Mesenteric fat pad (tissue), 1 donor: Measurements from ENCODE around the gene PTPRS. TPM values are rescaled to one million over a fixed set of nuclear protein-coding genes. Genes with fewer than 3 reads are reported as not detected.

Experiments
- DNase-seq: peaks from one replicate; pipeline ENCODE4 v3.0.0-alpha.2; 2020; ENCODE audit warnings: low spot score
- total RNA-seq: library from RNA; stranded (reverse); fragmentation: NEBNext Ultra II Directional; extraction: Animal tissue kit (Norgen Biotek cat#: 25700); gene quantifications from one replicate; pipeline ENCODE4 v1.2.1, GENCODE V29; 2021
- donor health status: DM: yes; HTN: yes; CAD: no.

The PTPRS gene
- total RNA-seq, 1 donor from 2014 or later: 417 TPM

DNA sequence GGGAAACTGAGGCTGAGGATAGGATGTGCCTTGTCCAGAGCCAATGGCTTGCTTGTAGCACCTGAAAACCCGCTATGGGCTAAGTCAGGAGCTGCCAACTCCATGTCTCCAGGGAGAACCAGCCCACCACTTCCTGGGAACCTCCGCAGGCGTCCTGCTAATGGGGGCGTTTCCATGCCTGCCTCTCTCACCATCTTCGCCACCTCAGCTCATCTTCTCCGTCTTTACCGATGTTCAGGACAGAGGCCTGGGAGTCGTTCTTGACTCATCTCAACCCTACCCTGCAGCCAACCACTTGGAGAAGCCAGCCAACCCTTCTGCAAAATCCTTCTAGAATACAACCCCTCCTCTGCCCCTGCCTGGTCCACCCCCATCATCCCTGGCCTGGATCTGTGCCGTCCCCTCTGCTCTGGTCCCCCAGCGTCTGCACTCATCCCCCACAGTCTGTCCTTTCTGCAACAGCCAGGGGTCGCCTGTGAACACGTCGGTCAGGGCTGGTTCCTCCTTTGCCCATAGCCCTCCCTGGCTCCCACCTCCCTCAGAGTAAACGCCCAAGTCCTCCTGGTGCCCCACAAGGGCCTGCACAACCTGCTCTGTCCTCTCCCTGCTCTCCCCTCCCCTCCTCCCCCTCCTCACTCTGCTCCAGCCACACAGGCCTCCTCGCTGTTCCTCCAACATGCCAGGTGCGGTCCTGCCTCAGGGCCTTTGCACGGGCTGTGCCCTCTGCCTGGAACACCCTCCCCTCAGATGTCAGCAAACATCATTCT, 31.0 kb downstream of the PTPRS start:
- no peak for DNase-seq

DNA sequence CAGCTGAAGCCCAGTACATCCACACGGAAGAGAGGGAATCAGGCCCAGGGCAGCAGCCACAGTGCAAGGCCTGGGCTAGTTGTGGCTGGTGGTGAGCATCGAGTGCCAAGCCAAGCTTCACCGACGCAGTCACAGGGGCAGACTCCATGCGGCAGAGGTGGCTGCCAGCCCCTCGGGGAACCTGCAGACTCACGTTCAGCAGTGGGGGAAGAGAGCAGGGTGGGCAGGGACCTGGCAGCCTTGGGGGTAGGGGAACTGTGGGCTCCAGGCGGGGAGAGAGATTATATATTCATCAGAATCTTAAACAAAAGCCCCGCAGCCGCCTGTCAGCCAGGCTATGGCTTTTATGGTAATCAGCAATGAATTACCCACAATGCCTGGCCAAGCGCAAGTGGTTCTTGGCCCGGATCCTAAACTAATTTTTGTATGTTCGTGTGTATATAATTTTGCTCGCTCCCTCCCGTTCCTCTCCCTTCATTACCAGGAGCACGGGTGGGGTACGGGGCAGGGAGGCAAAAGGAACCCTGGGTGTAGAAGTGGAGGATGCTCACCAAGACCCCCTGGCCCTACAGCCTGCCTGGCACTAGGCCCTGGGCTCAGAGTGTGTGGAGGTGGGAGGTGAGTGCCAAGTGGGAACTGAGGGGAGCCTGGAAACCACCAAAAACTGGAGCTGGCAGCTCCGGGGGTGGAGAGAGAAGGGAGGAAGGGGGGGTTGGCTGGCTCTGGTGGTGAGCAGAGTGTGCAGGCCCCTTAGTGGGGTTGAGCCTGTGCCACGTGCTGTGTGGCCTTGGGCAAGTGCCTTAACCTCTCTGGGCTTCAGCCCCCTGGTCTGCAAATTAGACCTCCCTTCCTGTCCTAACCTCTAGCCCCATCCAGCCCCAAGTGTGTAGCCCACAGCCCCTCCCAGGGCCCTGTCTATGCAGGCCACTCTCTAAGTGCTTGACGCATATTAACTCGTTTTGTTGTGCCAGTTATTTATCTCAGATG, 31.9 kb downstream of the PTPRS start:
- no peak for DNase-seq

DNA sequence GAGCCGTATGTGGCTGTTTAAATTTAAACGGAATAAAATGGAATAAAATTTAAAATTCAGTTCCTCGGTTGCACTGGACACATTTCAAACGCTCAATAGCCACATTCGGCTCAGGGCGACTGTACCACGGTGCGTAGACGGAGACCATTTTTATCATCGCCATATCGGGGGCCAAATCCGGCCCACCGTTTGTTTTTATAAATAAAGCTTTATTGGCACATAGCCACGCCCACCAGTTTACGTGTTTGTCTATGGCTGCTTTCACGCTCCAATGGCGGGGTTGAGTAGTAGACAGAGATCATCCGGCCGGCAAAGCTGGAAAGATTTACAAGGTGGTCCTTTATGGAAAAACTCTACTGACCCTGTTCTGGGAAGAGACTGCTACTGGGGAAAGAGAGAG, 33.0 kb downstream of the PTPRS start:
- DNase-seq: no peak

DNA sequence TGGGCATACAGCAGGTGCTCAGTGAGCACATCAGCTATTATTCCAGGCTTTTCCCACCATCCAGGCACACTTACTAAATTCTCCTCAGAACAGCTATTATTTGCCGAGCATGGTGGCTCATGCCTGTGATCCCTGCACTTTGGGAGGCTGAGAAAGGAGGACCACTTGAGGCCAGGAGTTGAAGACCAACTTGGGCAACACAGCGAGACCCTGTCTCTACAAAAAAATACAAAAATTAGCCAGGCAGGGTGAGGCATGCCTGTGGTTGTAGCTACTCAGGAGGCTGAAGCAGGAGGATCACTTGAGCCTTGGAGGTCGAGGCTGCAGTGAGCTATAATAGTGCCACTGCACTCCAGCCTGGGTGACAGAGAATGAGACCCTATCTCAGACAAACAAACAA, 35.4 kb downstream of the PTPRS start:
- DNase-seq: no peak

DNA sequence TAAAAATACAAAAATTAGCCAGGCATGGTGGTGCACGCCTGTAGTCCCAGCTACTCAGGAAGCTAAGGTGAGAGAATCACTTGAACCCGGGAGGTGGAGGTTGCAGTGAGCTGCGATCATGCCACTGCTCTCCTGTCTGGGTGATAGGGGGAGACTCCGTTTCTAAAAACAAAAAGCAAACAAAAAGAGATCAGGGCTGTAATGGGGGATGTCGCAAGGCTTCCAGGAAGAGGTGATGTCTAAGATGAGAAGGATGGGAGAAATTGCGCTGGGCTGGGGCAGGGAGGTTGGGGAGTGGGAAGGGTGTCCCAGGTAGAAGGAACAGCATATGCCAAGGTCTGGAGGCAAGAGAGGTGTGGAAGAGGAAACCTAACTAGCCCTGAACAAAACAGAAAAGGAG, 36.1 kb downstream of the PTPRS start:
- no peak for DNase-seq

DNA sequence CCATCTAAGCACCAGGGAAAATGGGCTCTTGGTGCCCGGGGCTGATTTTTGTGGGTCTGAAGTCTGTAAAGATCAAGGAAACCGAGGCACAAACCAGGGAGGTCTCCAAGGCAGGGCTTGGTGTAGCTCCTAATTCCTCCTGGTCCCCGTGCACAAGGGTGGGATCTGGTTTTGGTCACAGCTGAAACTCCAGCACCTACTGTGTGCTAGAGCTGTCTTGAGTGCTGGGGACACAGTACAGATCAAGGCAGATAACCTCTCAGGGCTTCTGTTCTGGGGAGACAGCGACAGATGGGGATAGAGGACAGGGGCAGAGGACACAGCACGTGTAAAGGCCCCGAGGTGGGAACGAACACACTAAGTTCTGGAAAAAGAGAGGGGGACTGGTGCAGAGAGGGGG, 37.4 kb downstream of the PTPRS start:
- DNase-seq: no peak

DNA sequence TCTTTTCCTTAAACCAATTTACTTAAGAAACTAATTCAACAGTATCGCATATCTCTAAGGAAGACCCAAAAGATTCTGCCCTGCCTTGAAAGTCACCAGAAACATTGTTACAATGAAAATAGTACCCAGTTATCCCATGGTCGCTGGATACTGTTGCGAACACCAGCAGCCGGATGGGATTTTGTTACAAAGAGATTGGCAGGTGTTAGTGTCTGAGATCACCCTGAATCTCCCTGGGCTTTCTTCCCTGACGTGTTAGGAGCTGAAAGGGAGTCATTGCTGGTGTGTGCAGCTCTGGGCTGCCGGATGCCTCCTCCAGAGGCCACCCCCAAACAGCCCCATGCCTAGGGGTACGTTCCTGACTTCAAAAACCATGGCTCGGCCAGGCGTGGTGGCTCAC, 38.2 kb downstream of the PTPRS start:
- no peak for DNase-seq

DNA sequence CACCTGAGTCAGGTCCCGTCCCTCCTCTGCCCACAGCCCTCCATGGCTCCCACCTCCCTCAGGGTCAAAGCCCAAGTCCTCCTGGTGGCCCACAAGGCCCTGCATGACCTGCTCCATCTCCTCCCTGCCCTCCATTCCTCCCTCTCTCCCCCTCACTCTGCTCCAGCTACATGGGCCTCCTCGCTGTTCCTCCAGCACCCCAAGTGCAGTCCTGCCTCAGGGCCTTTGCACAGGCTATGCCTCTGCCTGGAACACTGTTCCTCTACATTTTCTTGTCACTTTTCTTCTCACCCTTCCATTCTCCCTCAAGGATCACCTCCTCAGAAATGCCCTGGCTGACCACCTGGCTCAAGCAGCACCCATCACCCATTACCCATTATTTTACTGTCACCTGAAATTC, 41.5 kb downstream of the PTPRS start:
- DNase-seq: no peak

DNA sequence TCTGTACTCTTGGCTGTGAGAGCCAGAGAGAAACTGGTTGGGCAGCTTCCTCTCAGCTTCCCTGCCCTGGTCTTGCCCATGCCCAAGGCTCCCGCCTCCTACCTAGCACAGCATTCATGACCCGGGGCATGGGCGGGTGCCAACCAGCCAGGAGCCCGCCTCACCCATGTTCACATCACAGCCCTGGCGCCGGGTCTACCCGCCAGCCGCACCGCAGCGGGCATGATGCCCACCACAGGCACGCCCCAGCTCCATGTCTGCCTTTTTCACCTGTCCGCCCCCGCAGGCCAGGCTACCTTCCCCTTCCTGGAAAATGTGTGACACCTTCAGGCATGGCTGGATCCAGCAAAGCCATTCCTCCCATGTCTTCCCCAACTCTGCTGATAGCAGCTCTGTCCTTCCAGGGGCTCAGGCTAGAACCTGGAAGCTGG, 42.1 kb downstream of the PTPRS start:
- DNase-seq: no peak

DNA sequence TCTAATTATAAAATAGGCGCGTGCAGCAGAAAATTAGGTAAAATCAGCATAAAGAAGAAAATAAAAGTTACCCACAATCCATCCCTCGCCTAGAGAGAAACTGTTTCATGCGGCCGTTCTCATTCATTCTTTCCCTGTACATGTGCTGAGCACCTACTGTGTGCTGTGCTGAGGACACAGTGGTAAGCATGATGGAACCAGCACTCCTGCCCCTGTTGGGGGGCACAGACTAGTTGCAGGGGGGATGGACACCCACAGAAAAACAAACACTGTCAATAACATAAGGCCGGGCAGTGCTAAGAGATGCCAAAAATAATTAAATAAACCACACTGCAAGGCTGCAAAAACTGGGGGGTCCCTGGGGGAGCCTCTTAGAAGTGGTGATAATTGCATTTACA, 43.3 kb downstream of the PTPRS start:
- no peak for DNase-seq

DNA sequence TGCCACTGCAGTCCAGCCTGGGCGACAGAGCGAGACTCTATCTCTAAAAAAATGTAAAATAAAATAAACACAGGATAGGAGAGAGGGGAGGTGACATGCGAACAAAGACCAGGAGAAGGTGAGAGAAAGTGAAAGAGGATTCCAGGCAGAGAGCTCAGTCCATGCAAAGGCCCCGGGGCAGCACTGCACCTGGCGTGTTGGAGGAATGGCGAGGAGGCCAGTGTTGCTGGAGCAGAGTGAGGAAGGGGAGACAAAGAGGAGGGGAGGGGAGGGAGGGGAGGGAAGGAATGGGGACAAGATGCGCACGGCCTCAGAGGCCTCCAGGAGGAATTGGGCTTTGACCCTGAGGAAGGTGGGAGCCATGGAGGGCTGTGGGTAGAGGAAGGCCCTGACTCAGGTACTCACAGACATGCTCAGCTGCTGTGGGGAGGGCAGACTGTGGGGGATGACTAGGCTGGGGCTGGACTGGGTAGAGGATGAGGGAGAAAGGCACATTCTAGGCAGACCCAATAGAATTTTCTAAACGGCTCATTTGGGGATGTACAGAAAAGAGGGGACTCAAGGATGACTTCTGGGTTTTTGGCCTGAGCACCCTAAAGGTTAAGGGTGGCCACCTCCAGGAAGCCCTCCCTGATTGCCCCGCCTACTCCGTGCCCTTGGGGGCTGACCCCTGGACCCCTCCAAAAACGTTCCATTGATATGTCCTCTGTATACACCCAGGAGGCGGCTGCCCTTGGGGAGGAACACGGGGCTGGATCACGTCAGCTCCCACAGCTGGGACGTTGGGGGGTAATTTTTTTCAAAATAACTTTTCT, 43.9 kb downstream of the PTPRS start:
- DNase-seq: no peak

DNA sequence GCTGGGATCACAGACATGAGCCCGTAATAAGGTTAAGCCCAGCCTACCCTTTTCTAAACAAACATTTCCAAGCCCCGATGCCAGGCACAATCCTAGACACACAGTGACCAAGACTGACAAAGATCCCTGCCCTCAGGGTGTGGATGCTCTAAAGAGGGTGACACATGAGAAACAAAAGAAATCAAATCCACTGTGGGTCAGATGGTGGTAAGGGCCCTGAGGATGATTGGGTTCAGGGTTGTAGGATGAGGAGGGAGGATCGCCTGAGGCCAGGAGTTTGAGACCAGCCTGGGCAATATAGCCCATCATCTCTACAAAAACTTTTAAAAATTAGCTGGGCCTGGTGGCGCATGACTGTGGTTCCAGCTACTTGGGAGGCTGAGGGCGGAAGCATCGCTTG, 44.6 kb downstream of the PTPRS start:
- no peak for DNase-seq

DNA sequence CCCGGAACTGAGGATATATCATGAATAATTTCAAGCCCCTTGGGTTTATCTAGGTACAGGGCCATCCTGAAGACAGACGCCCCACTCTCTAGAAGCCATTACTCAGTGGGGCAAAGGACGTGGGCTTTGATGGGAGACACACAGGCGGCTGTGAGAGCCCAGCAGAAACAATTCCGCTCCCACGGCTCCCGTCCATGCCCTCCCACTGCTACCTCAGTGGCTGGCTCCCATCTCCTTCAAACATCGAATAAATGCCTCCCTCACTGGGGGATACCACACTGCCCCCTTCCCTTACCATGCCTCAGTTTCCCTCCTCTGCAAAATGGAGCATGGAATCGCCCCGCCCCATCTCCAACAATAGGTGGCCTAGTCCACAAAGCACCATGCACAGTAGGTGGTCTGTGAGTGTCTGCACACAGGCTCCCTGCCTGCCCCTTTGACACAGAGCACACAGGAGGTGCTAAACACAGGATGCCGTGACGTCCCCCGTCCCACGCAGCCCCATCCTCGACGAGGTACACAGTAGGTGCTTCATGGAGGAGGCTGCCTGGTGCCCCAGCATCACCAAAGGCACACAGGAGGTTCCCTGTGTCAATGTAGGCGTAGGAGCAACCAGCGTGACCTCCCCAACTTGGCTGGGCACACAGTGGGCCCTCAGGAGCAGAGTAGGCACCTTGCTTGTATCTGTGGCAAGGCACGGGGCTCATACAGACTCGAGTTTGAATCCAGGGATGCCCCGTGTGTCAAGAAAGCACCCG, 46.0 kb downstream of the PTPRS start:
- DNase-seq: no peak

DNA sequence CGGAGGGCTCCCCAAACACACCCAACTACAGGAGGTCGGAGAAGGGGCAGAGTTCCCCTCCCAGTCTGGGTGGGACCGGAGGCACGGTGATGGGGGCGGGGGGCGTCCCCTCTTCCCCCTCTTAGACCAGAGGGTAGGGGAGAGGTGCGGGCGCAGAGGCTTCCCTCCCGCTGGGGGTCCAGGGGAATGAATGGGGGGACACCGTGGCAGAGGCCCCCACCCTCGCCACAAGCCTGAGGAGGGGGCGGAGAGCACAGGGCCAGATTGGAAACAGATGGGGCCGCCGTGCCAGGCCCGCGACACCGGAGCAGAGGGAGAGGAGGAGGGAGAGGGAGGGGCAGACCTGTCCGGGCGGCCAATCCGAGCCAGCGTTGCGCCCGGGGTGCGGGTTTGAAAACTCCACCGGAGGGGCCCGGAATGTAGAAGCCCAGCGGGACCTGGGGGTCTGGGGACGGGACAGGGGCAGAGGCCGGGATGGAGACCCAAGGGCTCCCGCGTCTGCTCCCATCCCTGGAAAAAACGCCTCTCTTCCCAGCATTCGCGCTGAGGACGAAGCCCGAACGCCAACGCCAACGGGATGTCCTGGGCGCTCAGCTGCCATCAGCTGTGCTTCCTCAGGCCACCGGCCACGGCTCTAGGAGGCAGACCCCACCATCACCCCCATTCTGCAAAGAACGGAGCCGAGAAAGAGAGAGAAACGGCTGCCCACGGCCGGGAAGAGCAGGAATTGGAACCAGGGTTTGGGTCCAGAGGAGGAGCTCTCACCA, 46.8 kb downstream of the PTPRS start:
- no peak for DNase-seq

DNA sequence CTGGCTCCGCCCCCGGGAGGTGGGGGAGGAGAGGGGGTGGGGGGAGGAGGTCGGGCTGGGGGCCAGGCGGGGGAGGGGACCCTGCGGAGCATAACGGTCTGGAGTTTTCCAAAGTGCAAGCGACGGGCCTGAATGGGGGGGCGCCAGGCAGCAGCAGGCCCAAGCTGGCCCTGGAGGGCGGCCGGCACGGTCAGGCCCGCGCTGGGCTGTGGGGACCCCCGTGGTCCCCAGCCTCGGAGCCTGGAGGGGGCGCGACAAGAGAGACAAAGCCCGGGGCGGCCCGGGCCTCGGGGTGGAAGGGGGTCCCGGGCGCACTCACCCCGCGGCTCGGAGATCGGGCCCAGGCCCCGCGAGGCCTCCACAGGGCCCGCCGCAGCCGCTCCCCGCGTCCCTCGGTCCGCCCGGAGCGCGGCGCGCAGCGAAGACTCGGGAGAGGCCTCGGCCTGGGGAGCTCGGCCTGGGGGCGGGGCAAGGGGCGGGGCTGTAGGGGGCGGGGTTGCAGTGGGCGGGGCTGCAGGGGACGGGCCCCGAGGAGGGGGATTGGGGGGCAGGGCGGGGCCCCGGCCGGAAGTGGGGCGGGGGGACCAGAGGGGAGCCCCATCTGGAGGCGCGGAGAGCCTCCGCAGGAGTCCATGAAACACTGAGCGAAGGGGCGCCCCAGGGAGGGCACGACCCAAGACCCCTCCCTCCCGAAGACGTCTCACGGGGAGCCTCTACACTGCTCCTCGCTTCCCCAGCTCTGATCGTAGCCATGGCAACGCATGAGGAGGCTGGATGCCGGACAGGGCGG, 47.6 kb downstream of the PTPRS start:
- DNase-seq: no peak

DNA sequence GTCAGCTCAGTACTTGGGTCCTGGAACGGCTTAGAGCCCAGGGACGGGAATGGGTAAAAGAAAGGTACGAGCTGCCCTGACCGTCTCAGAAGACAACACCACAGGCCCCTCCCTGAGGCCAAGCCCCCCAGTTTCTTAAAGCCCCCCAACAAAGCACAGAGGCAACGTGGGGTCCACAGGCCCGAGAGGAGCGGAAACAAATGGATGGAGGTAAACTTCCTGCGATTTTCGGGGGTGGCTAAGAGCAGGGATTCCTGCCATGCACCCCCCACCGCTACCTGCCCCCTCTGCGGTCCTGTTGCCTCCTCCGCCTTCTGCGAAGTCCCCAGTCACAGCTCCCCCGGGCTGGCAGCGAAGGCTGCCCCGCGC, 48.2 kb downstream of the PTPRS start:
- no peak for DNase-seq

DNA sequence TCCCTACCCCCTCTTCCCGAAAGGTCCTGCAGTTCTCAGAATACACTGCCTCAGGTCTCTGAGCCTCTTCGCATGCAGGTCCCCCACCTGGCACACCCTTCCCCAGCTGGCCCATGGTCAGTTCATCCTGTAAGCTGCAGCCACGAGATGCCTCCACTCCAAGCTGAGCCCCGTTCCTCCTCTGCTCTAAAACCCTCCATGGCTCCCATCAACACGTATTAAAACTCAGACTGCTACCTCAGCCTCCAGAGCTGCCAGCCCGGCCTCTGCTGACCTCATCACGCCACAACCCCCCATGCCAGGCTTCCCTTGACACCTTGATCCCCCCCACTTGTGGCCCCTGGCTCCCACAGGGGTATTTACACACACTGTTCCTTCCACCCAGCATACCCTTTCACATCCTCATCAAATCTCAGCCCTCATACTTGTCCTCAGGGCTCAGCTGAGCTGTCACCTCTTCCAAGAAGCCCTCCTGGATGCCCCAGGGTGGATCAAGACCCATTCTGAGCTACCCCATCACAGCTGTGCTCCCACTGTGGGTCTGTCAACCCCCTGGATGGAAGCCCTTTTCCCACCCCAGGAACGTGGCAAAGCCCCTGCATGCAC, 48.9 kb downstream of the PTPRS start:
- no peak for DNase-seq
